SK-N-SH treated with all-trans-retinoic acid at 6 μM for 48 hours (cell line): ENCODE data around the gene MC1R.

Source experiments
- ATAC-seq: fragments of 200-7000 bp; cut with Tn5 transposase; 3 replicates; pipeline ENCODE4 v1.9.1; 2020; ENCODE audit warnings: mild to moderate bottlenecking, moderate library complexity
- ARNTL ChIP-seq: fragments of 450-650 bp; formaldehyde crosslinking; IDR thresholded peaks from 2 replicates; pipeline ENCODE4 v1.5.0; 2020; ENCODE audit warnings: low read depth, mild to moderate bottlenecking, moderate library complexity, borderline replicate concordance
- BACH2 ChIP-seq: fragments of 250-450 bp; sonication (Bioruptor Pico); IDR thresholded peaks from 2 replicates; pipeline ENCODE4 v1.9.0; 2021; ENCODE audit warnings: mild to moderate bottlenecking, borderline replicate concordance
- CREB5 ChIP-seq: fragments of 250-450 bp; sonication (Bioruptor Pico); IDR thresholded peaks from 2 replicates; pipeline ENCODE4 v1.5.1; 2020; ENCODE audit warnings: low read depth, mild to moderate bottlenecking, moderate library complexity
- CSDC2 ChIP-seq: fragments of 250-450 bp; sonication (Bioruptor Pico); IDR thresholded peaks from 2 replicates; pipeline ENCODE4 v1.5.0; 2020; ENCODE audit warnings: mild to moderate bottlenecking, moderate library complexity
- ESRRG ChIP-seq: fragments of 250-450 bp; sonication (Bioruptor Pico); IDR thresholded peaks from 2 replicates; pipeline ENCODE4 v1.6.1; 2021; ENCODE audit warnings: mild to moderate bottlenecking
- ISL1 ChIP-seq: fragments of 250-450 bp; sonication (Bioruptor Pico); IDR thresholded peaks from 2 replicates; pipeline ENCODE4 v2.1.2; 2022; ENCODE audit warnings: mild to moderate bottlenecking, moderate library complexity
- PPARA ChIP-seq: fragments of 250-450 bp; sonication (Bioruptor Pico); IDR thresholded peaks from 2 replicates; pipeline ENCODE4 v1.5.0; 2020; ENCODE audit warnings: mild to moderate bottlenecking, borderline replicate concordance
- RARB ChIP-seq: fragments of 250-450 bp; sonication (Bioruptor Pico); IDR thresholded peaks from 2 replicates; pipeline ENCODE4 v1.8.0; 2021; ENCODE audit warnings: mild to moderate bottlenecking, moderate library complexity
- TCF4 ChIP-seq: fragments of 250-450 bp; sonication (Bioruptor Pico); IDR thresholded peaks from 2 replicates; pipeline ENCODE4 v1.8.0; 2021; ENCODE audit warnings: mild to moderate bottlenecking, moderate library complexity, borderline replicate concordance
- TSHZ2 ChIP-seq: fragments of 250-450 bp; sonication (Bioruptor Pico); IDR thresholded peaks from 2 replicates; pipeline ENCODE4 v1.5.0; 2020; ENCODE audit warnings: mild to moderate bottlenecking, moderate library complexity
- ZC3H10 ChIP-seq: fragments of 250-450 bp; sonication (Bioruptor Pico); IDR thresholded peaks from 2 replicates; pipeline ENCODE4 v1.5.1; 2021; ENCODE audit warnings: mild to moderate bottlenecking, moderate library complexity
- ZFP3 ChIP-seq: fragments of 250-450 bp; sonication (Bioruptor Pico); IDR thresholded peaks from 2 replicates; pipeline ENCODE4 v1.5.0; 2020; ENCODE audit warnings: mild to moderate bottlenecking, moderate library complexity
- ZFP30 ChIP-seq: fragments of 450-650 bp; formaldehyde crosslinking; IDR thresholded peaks from 2 replicates; pipeline ENCODE4 v1.5.0; 2022; ENCODE audit warnings: mild to moderate bottlenecking, moderate library complexity
- ZNF565 ChIP-seq: fragments of 450-650 bp; formaldehyde crosslinking; conservative IDR thresholded peaks from 2 replicates; pipeline ENCODE4 v1.5.0; 2020; ENCODE audit warnings: low read depth, mild to moderate bottlenecking, moderate library complexity
- ZNF70 ChIP-seq: fragments of 450-650 bp; formaldehyde crosslinking; IDR thresholded peaks from 2 replicates; pipeline ENCODE4 v1.5.0; 2020; ENCODE audit warnings: mild to moderate bottlenecking, moderate library complexity
- ZNF8 ChIP-seq: fragments of 450-650 bp; formaldehyde crosslinking; IDR thresholded peaks from 2 replicates; pipeline ENCODE4 v1.5.0; 2020; ENCODE audit warnings: mild to moderate bottlenecking, moderate library complexity
- TF ChIP-seq, protein P1 (sequence below): fragments of 250-450 bp; sonication (Bioruptor Pico); IDR thresholded peaks from 2 replicates; pipeline ENCODE4 v1.8.0; 2020; ENCODE audit warnings: mild to moderate bottlenecking, moderate library complexity, borderline replicate concordance
- TF ChIP-seq, protein P2 (sequence below): fragments of 250-450 bp; sonication (Bioruptor Pico); IDR thresholded peaks from 2 replicates; pipeline ENCODE4 v1.8.0; 2021; ENCODE audit warnings: low read depth, mild to moderate bottlenecking, moderate library complexity, borderline replicate concordance

MC1R gene

GRCh38 chr16:89936034-89936433, 17.4 kb downstream of the MC1R start:
- TF ChIP-seq ZFP3 (CRISPR knock-in tag) = no peak
- TF ChIP-seq ZFP30 = no peak
- no peak for TF ChIP-seq ARNTL (CRISPR knock-in tag)
- no peak for TF ChIP-seq PPARA (CRISPR knock-in tag)
- TF ChIP-seq, protein P1, sequence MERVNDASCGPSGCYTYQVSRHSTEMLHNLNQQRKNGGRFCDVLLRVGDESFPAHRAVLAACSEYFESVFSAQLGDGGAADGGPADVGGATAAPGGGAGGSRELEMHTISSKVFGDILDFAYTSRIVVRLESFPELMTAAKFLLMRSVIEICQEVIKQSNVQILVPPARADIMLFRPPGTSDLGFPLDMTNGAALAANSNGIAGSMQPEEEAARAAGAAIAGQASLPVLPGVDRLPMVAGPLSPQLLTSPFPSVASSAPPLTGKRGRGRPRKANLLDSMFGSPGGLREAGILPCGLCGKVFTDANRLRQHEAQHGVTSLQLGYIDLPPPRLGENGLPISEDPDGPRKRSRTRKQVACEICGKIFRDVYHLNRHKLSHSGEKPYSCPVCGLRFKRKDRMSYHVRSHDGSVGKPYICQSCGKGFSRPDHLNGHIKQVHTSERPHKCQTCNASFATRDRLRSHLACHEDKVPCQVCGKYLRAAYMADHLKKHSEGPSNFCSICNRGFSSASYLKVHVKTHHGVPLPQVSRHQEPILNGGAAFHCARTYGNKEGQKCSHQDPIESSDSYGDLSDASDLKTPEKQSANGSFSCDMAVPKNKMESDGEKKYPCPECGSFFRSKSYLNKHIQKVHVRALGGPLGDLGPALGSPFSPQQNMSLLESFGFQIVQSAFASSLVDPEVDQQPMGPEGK (CRISPR knock-in tag) = no peak
- no peak for TF ChIP-seq TSHZ2 (CRISPR knock-in tag)
- no peak for TF ChIP-seq CSDC2 (CRISPR knock-in tag)
- TF ChIP-seq CREB5 = no peak
- TF ChIP-seq ZNF565 (CRISPR knock-in tag) = no peak
- TF ChIP-seq, protein P2, sequence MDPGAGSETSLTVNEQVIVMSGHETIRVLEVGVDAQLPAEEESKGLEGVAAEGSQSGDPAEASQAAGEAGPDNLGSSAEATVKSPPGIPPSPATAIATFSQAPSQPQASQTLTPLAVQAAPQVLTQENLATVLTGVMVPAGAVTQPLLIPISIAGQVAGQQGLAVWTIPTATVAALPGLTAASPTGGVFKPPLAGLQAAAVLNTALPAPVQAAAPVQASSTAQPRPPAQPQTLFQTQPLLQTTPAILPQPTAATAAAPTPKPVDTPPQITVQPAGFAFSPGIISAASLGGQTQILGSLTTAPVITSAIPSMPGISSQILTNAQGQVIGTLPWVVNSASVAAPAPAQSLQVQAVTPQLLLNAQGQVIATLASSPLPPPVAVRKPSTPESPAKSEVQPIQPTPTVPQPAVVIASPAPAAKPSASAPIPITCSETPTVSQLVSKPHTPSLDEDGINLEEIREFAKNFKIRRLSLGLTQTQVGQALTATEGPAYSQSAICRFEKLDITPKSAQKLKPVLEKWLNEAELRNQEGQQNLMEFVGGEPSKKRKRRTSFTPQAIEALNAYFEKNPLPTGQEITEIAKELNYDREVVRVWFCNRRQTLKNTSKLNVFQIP (CRISPR knock-in tag) = no peak
- TF ChIP-seq ZNF8 = no peak
- no peak for TF ChIP-seq ZNF70
- no peak for TF ChIP-seq ZC3H10 (CRISPR knock-in tag)
- no peak for TF ChIP-seq ISL1 (CRISPR knock-in tag)
- TF ChIP-seq BACH2 (CRISPR knock-in tag) = no peak
- TF ChIP-seq TCF4 (CRISPR knock-in tag) = no peak
- no peak for TF ChIP-seq ESRRG
- ATAC-seq = no peak

- TF ChIP-seq ISL1 (CRISPR knock-in tag) (no peak), RARB (CRISPR knock-in tag) (no peak), CREB5 (no peak), ZNF8 (no peak), TSHZ2 (CRISPR knock-in tag) (no peak), TCF4 (CRISPR knock-in tag) (no peak), ESRRG (no peak), CSDC2 (CRISPR knock-in tag) (no peak)
- TF ChIP-seq, protein P2 (CRISPR knock-in tag) = no peak
- TF ChIP-seq, protein P1 (CRISPR knock-in tag) = no peak
- ATAC-seq = peak; percentile 6
Measured at GRCh38 chr16:89936508-89936907, 17.8 kb downstream of the MC1R start.
